Activated CD4-positive, alpha-beta T cell treated with anti-CD3 and anti-CD28 coated beads for 36 hours (primary cell): Measurements from ENCODE around the gene OR2T10. TPM values are rescaled to one million over a fixed set of nuclear protein-coding genes. Genes with fewer than 3 reads are reported as not detected.
"Not testable (repeated sequence)": the region's sequence is repeated elsewhere in the genome, so short reads cannot be mapped to it uniquely, and the experiment has no call there.

Experiments used
- ATAC-seq: fragments of 200-7000 bp; cut with Tn5 transposase; one replicate; pipeline ENCODE4 v1.10.0; 2021; ENCODE audit warnings: mild to moderate bottlenecking, moderate library complexity
- CTCF ChIA-PET: fragments of 350-600 bp; sonication (Branson Sonifier 250); formaldehyde crosslinking; loops from one replicate; lab custom pipeline; 2021; ENCODE audit warnings: antibody characterized with exemption; lab: Charles Lee
- POLR2A ChIA-PET: fragments of 350-600 bp; sonication (Branson Sonifier 250); formaldehyde crosslinking; loops from one replicate; lab custom pipeline; 2021; ENCODE audit warnings: antibody characterized with exemption, inconsistent platforms; lab: Charles Lee
- DNase-seq: peaks from one replicate; pipeline ENCODE4 v3.0.0-alpha.2; 2020
- H3K27ac Mint-ChIP-seq: one replicate; pipeline ENCODE4 v1.8.0; 2021; ENCODE audit warnings: mixed read lengths
- H3K27me3 Mint-ChIP-seq: one replicate; pipeline ENCODE4 v1.8.0; 2021; ENCODE audit warnings: mixed read lengths
- H3K36me3 Mint-ChIP-seq: one replicate; pipeline ENCODE4 v1.8.0; 2021; ENCODE audit warnings: low read depth, mixed read lengths
- H3K4me1 Mint-ChIP-seq: one replicate; pipeline ENCODE4 v1.8.0; 2021; ENCODE audit warnings: mixed read lengths
- H3K4me3 Mint-ChIP-seq: one replicate; pipeline ENCODE4 v1.8.0; 2021; ENCODE audit warnings: mild to moderate bottlenecking, moderate library complexity, mixed read lengths
- H3K9me3 Mint-ChIP-seq: one replicate; pipeline ENCODE4 v1.8.0; 2021; ENCODE audit warnings: low read depth, mixed read lengths
- intact Hi-C, 2 experiments: fragments of 100-400 bp; cut with DNase I in 1 of 2; cut with micrococcal nuclease in 1 of 2; formaldehyde crosslinking; loops; one replicate each; pipeline versions ENCODE4 v1.14.2 to v1.15.1; 2022 to 2024; cut with DNase I, micrococcal nuclease
- total RNA-seq, 2 experiments: library from RNA; stranded (reverse); gene quantifications; one replicate each; pipeline ENCODE4 v1.2.3, GENCODE V29; 2021

Gene OR2T10
- not detected for total RNA-seq

- CTCF ChIA-PET: no interaction called here
- peaks cover under 1% of the 10 kb centered on the region for H3K27me3 Mint-ChIP-seq
Measured at GRCh38 chr1:248597589-248597988, at the start of gene OR2T10. Gene OR2T10, minus strand, starts transcription at chr1:248597700. Its CDS starts 3,932 bp downstream, at chr1:248593768.

GRCh38 chr1:248645178-248645577, 47.7 kb upstream of the OR2T10 start, which contains the start of gene OR2T35:
Gene OR2T35, minus strand, starts transcription at chr1:248645278. Its CDS starts 6,020 bp downstream, at chr1:248639258.
- H3K4me1 Mint-ChIP-seq, ATAC-seq, POLR2A ChIA-PET, H3K27ac Mint-ChIP-seq, CTCF ChIA-PET, intact Hi-C loops, H3K4me3 Mint-ChIP-seq, H3K36me3 Mint-ChIP-seq, H3K27me3 Mint-ChIP-seq, H3K9me3 Mint-ChIP-seq, DNase-seq: not testable (repeated sequence)

More at GRCh38 chr1:248597589-248597988, at the start of gene OR2T10:
- DNase-seq (no peak), ATAC-seq (no peak)
- H3K27ac Mint-ChIP-seq: no peak within 1 kb of the TSS
- no peaks in the 10 kb centered on the region for H3K36me3 Mint-ChIP-seq
- no peak within 1 kb of the TSS for H3K4me3 Mint-ChIP-seq
- H3K4me1 Mint-ChIP-seq: peaks cover 6% of the 10 kb centered on the region
- H3K9me3 Mint-ChIP-seq: peaks cover under 1% of the 10 kb centered on the region
- POLR2A ChIA-PET: no interaction called here
- intact Hi-C loops: no loop called here

- H3K27ac Mint-ChIP-seq, H3K9me3 Mint-ChIP-seq, H3K27me3 Mint-ChIP-seq, H3K4me3 Mint-ChIP-seq, CTCF ChIA-PET, DNase-seq, H3K36me3 Mint-ChIP-seq, ATAC-seq, POLR2A ChIA-PET, H3K4me1 Mint-ChIP-seq, intact Hi-C loops: not testable (repeated sequence)
Measured at GRCh38 chr1:248642971-248643651, 45.6 kb upstream of the OR2T10 start.

GRCh38 chr1:248641583-248641982, 44.1 kb upstream of the OR2T10 start:
- H3K27me3 Mint-ChIP-seq, POLR2A ChIA-PET, CTCF ChIA-PET, H3K4me1 Mint-ChIP-seq, H3K27ac Mint-ChIP-seq, H3K4me3 Mint-ChIP-seq, H3K36me3 Mint-ChIP-seq, intact Hi-C loops, ATAC-seq, H3K9me3 Mint-ChIP-seq, DNase-seq: not testable (repeated sequence)

GRCh38 chr1:248640906-248641305, 43.4 kb upstream of the OR2T10 start:
- ATAC-seq, H3K27me3 Mint-ChIP-seq, H3K36me3 Mint-ChIP-seq, H3K9me3 Mint-ChIP-seq, intact Hi-C loops, POLR2A ChIA-PET, H3K4me1 Mint-ChIP-seq, CTCF ChIA-PET, DNase-seq, H3K27ac Mint-ChIP-seq, H3K4me3 Mint-ChIP-seq: not testable (repeated sequence)

GRCh38 chr1:248639652-248640051, 42.2 kb upstream of the OR2T10 start:
- intact Hi-C loops, H3K27ac Mint-ChIP-seq, ATAC-seq, CTCF ChIA-PET, POLR2A ChIA-PET, H3K9me3 Mint-ChIP-seq, H3K4me1 Mint-ChIP-seq, H3K36me3 Mint-ChIP-seq, H3K4me3 Mint-ChIP-seq, DNase-seq, H3K27me3 Mint-ChIP-seq: not testable (repeated sequence)

- H3K4me3 Mint-ChIP-seq, CTCF ChIA-PET, ATAC-seq: not testable (repeated sequence)
Measured at GRCh38 chr1:248636612-248637011, 39.1 kb upstream of the OR2T10 start.

GRCh38 chr1:248634991-248635390, 37.5 kb upstream of the OR2T10 start, which contains the start of gene OR2T11:
Gene OR2T11, minus strand, starts transcription at chr1:248635091. Its CDS starts 7,963 bp downstream, at chr1:248627128.
- not testable (repeated sequence) for ATAC-seq, H3K27me3 Mint-ChIP-seq

More at GRCh38 chr1:248636612-248637011, 39.1 kb upstream of the OR2T10 start:
- POLR2A ChIA-PET, H3K9me3 Mint-ChIP-seq, H3K27ac Mint-ChIP-seq, H3K4me1 Mint-ChIP-seq, intact Hi-C loops, H3K36me3 Mint-ChIP-seq, DNase-seq, H3K27me3 Mint-ChIP-seq: not testable (repeated sequence)

GRCh38 chr1:248631354-248632008, 34.0 kb upstream of the OR2T10 start:
- Mint-ChIP-seq H3K27ac (no peak overlapping the region), H3K4me1 (no peaks in the 10 kb centered on the region), H3K4me3 (no peak overlapping the region), H3K9me3 (no peaks in the 10 kb centered on the region), H3K27me3 (peaks cover 2% of the 10 kb centered on the region), H3K36me3 (no peaks in the 10 kb centered on the region)
- ChIA-PET POLR2A (no interaction called here), CTCF (no interaction called here)
- intact Hi-C loops: no loop called here
- ATAC-seq (no peak), DNase-seq (no peak)

More at GRCh38 chr1:248634991-248635390, 37.5 kb upstream of the OR2T10 start, which contains the start of gene OR2T11:
- H3K36me3 Mint-ChIP-seq, DNase-seq, intact Hi-C loops, H3K9me3 Mint-ChIP-seq, H3K4me1 Mint-ChIP-seq, H3K27ac Mint-ChIP-seq, CTCF ChIA-PET, H3K4me3 Mint-ChIP-seq, POLR2A ChIA-PET: not testable (repeated sequence)

GRCh38 chr1:248630551-248630950, 33.1 kb upstream of the OR2T10 start:
- no peak for DNase-seq
- CTCF ChIA-PET: no interaction called here
- H3K27ac Mint-ChIP-seq: no peak overlapping the region

GRCh38 chr1:248627971-248628844, 30.7 kb upstream of the OR2T10 start:
- intact Hi-C loops: no loop called here
- no peak overlapping the region for H3K27ac Mint-ChIP-seq
- DNase-seq: no peak
- no peaks in the 10 kb centered on the region for H3K9me3 Mint-ChIP-seq
- H3K27me3 Mint-ChIP-seq: peaks cover 2% of the 10 kb centered on the region
- H3K4me1 Mint-ChIP-seq: no peaks in the 10 kb centered on the region
- ChIA-PET CTCF (no interaction called here), POLR2A (no interaction called here)
- no peak for ATAC-seq
- no peak overlapping the region for H3K4me3 Mint-ChIP-seq
- H3K36me3 Mint-ChIP-seq: no peaks in the 10 kb centered on the region

More at GRCh38 chr1:248630551-248630950, 33.1 kb upstream of the OR2T10 start:
- H3K9me3 Mint-ChIP-seq: no peaks in the 10 kb centered on the region
- H3K4me3 Mint-ChIP-seq: no peak overlapping the region
- intact Hi-C loops: no loop called here
- H3K4me1 Mint-ChIP-seq: no peaks in the 10 kb centered on the region
- ATAC-seq: no peak
- no peaks in the 10 kb centered on the region for H3K36me3 Mint-ChIP-seq
- H3K27me3 Mint-ChIP-seq: peaks cover 2% of the 10 kb centered on the region
- POLR2A ChIA-PET: no interaction called here
